ENCODE results near the gene ZBTB47. TPM values are rescaled to one million over a fixed set of nuclear protein-coding genes. Genes with fewer than 3 reads are reported as not detected.

ZBTB47 gene
- polyA plus RNA-seq, 3 donors: 10.5 to 82.4 (median 28.1) TPM

DNA sequence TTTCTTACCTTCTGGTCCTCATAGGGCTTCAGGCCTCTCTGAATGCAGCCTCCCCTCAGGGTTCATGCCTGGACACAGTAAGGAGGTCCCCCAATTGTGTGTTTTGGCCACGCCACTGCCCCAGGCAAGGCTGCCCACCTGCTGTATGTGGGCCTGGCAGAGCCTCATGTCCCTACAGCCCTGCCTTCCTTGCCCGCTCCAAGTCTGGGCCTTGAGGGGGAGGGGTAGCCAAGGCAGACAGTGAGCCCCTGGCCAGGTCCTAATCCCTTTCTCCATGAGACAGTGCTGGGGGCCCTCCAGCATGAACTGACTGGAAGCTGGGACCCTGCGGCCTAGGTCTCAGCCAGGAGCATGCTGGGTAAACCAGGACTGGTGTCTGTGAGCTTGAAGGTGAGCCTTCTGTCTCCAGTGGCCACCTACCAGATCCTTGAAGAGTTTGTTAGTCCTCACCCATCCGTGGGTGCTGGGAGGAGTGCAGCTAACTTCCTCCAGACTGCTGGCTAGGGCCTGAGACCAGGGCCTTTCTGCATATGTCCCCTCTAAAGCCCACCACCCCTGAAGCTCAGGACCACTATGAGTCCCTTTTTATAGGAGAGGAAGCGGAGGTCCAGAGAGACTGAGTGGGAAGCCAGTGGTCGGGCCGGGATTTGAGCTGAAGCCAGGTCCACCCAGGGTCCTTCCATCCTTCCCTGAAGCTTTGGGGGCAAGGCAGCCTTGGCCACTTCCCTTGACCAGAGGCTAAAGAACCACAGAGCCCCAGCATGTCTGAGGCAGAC, 8.7 kb downstream of the ZBTB47 start:
- H3K27ac ChIP-seq (ENCODE audit: low read depth, low read length): no peak overlapping the region
- WGBS, 3 donors: 80 to 84% (median 83%) methylated on average over 7 of the region's 7 CpGs

DNA sequence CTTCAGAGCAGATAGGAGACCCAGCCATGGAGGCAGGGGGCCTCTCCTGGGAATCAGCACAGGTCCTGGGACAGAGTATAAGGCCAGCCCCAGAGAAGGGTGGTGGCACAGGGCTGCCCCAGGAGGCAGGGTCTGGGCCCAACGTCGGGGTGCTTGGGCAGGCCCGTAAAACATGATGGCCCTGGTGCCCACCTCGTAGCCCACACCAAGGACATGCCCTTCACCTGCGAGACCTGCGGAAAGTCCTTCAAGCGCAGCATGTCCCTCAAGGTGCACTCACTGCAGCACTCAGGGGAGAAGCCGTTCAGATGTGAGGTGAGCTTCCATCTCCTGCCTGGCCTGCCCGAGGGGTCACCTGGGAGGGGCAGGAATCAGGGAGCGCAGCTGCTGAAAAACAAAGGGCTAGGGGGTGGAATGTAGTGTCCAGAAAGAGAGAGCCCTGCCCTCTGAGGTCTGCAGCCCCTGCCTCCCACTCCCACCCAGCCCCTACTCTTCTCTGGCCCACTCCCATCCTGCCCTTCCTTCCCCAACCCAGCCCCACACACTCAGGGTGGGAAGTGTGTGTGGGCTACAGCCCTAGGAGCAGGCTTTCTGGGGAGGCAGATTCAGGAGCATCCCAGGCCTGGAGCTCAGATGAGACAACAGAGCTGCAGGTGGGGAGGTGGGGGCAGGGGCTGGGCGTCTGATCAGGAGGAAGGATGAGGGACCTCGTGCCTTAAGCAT, 9.5 kb downstream of the ZBTB47 start:
- H3K27ac ChIP-seq (ENCODE audit: low read depth, low read length): no peak overlapping the region
- WGBS, 3 donors: 85 to 90% (median 89%) methylated on average over 12 of the region's 12 CpGs

DNA sequence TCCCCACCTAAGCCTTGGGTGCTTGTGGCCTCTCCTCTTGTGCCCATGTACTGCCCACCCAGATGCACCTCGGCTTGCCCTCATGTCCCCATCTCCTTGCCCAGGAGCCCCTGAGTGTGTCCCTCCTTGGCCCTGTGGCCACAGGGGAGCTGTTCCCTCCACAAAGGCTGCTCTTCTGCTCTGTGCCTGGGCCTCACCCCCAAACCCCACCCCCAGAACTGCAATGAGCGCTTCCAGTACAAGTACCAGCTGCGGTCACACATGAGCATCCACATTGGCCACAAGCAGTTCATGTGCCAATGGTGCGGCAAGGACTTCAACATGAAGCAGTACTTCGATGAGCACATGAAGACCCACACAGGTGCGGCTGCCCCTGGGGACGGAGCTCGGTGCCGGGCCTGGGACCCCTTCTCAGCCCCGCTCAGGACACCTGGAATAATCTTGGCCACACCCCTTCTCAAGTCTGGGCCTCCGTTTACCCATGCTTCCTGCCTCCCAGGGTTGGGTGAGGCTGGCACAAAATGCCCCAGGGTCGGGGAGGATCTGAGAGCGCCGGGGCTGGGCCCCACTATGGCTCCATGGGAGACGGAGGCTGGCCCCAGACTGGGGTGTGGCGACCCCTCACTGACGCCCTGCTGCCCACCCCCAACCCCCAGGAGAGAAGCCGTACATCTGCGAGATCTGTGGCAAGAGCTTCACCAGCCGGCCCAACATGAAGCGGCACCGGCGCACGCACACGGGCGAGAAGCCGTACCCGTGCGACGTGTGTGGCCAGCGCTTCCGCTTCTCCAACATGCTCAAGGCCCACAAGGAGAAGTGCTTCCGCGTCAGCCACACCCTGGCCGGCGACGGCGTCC, 10.3 kb downstream of the ZBTB47 start:
- H3K27ac ChIP-seq (ENCODE audit: low read depth, low read length): no peak overlapping the region
- WGBS, 3 donors: 78 to 91% (median 79%) methylated on average over 35 to 38 of the region's 38 CpGs

DNA sequence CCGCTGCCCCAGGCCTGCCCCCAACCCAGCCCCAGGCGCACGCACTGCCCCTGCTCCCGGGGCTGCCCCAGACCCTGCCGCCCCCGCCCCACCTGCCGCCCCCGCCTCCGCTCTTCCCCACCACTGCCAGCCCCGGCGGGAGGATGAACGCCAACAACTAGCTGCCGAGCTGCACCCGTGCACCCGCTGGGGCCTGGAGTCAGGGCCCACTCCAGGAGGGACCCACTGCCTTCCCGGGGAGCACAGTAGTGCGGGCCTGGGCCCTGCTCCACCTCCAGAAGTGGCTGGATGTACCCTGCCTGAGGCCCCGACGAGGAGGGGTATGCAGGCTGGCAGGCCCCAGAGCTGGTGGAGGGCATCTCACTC, 10.9 kb downstream of the ZBTB47 start:
- no peak overlapping the region for H3K27ac ChIP-seq (ENCODE audit: low read depth, low read length)
- 81 to 89% (median 82%) methylated on average over 19 of the region's 19 CpGs for WGBS, 3 donors

DNA sequence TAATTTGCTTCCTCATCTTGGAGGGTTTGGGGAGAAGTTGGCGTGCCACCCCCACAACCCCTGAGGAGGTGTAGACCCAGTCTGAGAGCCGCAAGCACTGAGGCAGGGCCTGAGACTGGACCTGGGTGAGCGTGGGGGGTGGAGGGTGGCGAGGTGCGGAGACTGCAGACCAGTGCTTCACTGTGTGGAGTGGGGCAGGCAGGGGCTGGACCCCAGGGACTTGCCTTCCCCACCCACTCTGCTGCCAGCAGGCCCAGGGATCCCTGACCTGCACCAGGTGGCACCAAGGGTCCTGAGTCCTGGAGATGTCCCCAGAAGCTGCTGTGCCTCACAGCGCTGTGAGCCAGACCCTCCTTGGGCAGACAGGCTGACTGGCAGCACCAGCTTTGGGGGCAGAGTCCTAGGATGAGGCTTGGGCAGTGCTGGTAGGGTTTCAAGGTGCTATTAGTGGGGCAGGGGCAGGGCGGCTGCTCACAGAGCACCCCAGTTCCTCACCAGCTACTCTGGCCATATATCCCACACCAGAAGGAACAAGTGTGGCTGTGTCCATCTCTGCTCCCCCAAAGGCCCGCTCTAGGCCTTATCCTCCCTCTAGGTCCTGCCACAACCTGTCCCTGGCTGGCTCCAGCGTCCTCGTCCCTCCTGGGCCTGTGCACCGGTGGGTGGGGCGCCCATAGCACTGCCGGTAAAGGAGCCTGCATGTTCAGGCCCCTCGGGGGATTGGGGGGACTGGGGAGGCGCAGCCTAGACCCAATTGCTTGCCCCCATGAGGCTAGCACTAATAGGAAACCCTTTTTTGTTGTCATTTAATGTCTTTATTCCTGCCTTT, 11.8 kb downstream of the ZBTB47 start:
- WGBS, 3 donors: 82 to 88% (median 86%) methylated on average over 13 to 15 of the region's 15 CpGs

DNA sequence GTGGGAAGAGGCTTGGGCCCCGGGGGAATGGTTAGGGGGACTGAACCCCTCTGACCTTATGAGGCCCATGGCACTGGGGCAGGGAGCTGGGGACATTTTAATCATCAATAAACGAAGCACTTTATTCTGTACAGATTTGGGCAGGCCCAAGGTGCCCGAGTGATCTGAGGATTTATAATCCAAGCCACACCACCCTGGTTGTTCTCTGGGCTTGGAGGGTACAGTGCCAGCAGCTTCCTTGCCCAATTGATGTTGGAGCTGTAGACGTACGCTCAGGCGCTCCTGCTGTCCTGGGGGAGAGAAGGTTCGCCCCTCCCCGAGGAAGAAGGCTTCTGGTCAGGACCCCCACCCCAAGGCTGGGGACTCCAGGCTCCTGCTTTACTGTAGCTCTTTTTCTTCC, 12.5 kb downstream of the ZBTB47 start:
- H3K27ac ChIP-seq (ENCODE audit: low read depth, low read length): no peak overlapping the region
- 68 to 77% (median 77%) methylated on average over 8 of the region's 8 CpGs for WGBS, 3 donors

More for the DNA sequence above, 11.8 kb downstream of the ZBTB47 start:
- H3K27ac ChIP-seq (ENCODE audit: low read depth, low read length): no peak overlapping the region

DNA sequence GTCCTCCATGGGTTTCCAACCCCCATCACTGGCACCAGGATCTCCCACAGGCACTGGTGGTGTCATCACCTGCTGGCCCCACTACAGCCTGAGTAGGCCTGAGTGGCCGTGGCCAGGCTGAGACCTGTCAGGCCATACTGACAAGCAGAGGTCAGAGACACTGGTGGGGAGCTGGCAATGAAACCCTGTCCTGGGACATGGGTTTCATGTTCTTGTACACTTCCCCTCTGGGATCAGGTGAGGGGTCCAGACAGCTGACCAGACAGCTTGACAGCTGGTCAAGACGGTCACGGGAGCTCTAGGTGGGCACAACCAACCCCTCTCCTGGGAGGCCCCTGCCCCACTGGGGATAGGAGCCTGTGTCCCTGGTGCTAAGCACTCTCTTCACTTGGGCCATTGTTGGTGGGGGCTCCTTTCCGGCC, 13.1 kb downstream of the ZBTB47 start:
- WGBS, 3 donors: 61 to 70% (median 68%) methylated on average over 4 of the region's 4 CpGs
- H3K27ac ChIP-seq (ENCODE audit: low read depth, low read length): no peak overlapping the region

DNA sequence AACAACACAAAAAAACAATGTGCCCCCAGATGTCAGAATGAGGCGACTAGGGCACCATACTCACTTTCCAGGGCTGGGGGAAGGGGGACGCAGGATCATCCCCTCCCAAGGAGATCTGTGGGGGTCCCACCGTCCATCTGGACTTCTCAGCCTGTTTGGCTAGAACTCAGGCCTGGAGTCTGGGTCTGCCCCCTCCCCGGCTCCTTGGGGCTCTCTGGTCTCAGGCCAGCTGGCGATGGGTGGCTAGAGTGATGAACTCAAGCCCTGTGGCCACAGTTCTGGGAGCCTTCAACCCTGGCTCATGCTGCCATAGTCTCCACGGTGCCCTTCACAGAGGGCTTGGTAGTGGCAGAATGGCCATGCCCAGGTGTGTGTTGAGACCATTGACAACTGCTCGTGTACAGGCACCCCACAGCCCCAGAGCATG, 13.6 kb downstream of the ZBTB47 start:
- 62 to 74% (median 64%) methylated on average over 7 of the region's 7 CpGs for WGBS, 3 donors
- H3K27ac ChIP-seq (ENCODE audit: low read depth, low read length): no peak overlapping the region

DNA sequence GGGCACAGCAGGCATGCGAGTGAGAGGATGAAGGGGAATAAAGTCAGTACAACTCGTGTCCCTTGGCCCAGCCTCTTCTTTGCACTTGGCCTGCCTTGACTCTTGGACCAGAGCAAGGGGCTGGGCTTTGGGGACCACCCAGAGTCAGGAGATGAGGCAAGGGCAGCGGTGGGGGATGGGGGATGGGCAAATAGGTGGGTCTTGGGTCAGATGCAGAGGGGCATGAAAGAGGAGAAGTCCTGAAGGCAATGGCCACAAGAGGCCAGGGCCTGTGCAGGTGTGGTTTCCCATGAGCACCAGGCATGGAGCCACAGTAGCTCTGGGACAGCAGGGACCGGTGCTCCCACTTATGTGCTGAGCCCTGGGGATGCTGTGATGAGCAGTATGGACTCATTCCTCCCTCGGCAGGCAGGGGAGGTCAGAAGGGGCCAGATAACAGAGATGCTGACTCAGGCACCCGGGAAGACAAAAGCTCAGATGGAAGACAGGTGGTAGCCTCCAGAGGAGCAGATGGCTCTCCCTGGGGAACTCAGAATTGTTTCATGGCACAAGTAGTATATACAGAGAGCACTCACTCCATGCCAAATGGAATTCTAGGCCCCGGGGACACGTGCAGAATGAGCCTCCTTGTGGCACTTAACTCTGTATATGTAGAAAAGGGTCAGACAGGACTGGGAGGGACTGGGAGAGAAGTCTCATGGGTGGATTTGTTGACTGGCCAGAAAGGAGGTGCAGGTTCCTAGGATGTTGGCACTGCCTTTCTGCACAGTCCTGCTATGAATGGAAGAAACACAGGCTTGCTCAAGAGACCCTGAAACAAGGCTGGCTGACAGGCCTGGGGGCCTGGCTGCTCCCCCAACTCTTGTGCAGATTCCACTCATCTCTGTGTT, 14.3 kb downstream of the ZBTB47 start:
- WGBS, 3 donors: 48 to 54% (median 51%) methylated on average over 8 of the region's 8 CpGs
- no peak overlapping the region for H3K27ac ChIP-seq (ENCODE audit: low read depth, low read length)

DNA sequence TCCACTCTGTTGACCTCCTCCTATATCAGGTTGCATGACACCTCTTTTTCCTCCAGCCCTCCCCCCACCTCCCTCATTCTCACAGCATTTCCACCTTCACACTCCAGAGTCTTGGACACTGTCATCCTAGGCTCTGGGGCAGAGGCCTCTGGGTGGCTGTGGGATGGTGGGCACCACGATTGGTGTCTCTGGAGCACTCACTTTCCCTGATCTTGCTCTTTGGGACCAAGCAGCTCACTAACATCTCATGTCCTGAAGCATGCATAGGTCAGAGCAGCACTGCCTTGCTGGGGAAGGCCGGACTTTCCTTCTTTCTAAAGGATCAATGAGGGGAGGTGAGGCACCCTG, 14.9 kb downstream of the ZBTB47 start:
- 77 to 88% (median 87%) methylated on average over 2 of the region's 2 CpGs for WGBS, 3 donors
- H3K27ac ChIP-seq (ENCODE audit: low read depth, low read length): no peak overlapping the region

DNA sequence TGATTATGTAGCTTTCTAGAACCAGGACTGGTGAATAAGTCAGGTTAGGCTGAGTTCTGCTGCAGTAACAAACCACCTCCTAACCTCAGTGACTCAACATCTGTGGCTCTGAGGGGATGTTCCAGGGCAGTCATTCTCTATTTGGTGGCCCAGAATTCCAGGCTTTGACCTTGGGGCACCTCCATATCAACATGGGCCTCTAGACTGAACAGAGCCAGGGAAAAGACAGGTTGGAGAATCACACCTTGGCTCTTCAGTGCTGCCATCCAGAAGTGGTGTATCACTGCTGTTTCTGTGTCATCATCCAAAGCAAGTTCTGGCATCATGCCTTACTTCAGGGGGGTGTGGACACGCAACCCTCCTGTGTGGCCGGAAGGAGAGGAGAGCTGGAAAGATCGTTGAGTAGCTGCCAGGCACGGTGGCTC, 15.3 kb downstream of the ZBTB47 start:
- WGBS, 3 donors: 47 to 87% (median 59%) methylated on average over 4 of the region's 4 CpGs
- H3K27ac ChIP-seq (ENCODE audit: low read depth, low read length): no peak overlapping the region

DNA sequence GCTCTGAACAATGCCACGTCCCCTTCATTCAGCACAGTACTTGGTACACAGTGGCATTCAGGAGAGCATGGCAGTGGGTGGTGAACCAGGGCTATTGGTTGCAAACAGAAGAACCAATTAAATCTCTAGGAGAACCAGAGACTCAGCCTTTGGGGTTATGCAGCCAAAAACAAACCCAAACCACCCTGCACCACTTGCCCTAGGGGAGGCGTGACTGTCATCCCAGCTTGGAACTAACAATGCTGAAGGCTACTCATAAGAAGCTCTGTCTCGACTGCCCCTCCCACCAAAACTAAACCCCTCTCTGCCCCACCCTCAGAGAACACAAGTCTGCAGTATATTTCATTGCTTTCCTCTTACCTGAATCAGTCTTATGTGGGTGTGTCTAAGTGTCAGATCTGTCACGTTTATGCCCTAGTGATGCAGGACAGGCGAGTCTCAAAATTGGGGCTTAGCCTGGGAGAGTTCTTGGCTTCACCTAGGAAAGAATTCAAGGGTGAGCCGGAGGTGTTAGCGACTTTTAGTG, 16.6 kb downstream of the ZBTB47 start:
- no peak overlapping the region for H3K27ac ChIP-seq (ENCODE audit: low read depth, low read length)
- 75 to 85% (median 80%) methylated on average over 7 of the region's 7 CpGs for WGBS, 3 donors

DNA sequence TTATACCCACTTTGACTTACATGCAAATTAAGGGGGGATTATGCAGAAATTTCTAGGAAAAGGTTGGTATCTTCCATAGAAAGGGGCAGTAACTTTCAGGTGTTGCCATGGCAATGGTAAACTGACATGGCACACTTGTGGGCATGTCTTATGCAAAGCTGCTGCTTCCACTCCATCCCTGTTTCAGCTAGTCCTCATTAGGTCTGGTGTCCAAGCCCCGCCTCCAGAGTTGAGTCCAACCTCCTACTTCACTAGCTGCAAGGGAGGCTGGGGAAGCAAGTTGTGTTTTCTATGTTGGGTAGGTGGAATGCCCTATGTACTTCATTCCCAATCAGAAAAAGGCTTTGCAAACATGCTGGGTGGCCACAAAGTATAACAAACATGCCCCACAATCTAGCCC, 17.2 kb downstream of the ZBTB47 start:
- WGBS, 3 donors: 87 to 96% (median 92%) methylated on average over 1 of the region's 1 CpG
- H3K27ac ChIP-seq (ENCODE audit: low read depth, low read length): no peak overlapping the region

DNA sequence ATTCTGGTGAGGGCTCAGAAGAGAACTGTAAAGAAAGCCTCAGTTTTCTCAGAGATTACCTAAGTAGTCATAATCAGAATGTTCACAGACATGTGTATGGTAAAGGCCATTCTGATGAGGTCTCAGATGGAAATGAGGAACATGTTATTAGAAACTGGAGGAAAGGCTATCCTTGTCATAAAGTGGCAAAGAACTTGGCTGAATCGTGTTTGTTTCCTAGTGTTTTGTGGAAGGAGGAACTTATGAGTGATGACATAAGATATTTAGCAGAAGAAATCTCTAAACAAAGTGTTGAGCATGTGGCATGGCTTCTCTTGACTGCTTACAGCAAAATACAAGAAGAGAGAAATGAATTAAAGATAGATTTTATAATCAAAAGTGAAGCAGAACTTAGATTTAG, 19.0 kb downstream of the ZBTB47 start:
- no peak overlapping the region for H3K27ac ChIP-seq (ENCODE audit: low read depth, low read length)
- WGBS, 3 donors: 31 to 61% (median 42%) methylated on average over 1 of the region's 1 CpG

DNA sequence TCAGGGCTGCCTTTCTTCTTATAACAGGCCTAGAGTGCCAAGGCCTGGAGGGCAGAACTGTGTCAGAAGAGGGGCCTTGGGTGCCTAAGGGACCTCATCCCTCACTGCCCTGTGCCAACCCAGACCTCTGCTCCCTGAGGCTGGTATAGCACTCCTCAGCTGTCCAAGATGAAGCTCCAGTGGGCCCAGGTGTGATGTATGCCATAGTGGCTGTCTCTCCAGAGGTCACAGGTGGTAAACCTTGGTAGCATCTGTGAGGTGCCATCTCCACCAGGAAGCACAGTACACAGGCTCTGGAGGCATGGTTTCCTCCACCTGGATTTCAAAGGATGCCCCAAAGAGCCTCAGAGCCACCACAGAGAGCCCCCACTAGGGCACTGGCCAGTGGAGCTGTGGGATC, 19.6 kb downstream of the ZBTB47 start:
- H3K27ac ChIP-seq (ENCODE audit: low read depth, low read length): no peak overlapping the region

DNA sequence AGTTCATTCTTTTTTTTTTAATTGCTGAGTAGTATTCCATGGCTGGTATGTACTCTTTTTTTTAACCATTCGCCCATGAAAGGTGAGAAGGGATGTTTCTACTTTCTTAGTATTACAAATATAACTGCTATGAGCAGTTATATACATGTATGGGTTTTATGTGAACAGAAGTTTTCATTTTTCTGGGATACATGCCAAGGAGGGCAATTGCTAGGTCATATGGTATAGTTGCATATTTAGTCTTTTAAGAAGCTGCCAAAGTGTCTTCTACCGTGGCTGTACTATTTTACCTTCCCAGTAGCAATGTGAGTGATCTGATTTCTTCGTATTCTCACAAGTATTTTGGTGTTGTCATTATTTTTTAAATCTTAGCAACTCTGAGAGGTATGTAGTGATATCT, 20.6 kb downstream of the ZBTB47 start:
- no peak overlapping the region for H3K27ac ChIP-seq (ENCODE audit: low read depth, low read length)
- 52 to 61% (median 53%) methylated on average over 3 of the region's 3 CpGs for WGBS, 3 donors

DNA sequence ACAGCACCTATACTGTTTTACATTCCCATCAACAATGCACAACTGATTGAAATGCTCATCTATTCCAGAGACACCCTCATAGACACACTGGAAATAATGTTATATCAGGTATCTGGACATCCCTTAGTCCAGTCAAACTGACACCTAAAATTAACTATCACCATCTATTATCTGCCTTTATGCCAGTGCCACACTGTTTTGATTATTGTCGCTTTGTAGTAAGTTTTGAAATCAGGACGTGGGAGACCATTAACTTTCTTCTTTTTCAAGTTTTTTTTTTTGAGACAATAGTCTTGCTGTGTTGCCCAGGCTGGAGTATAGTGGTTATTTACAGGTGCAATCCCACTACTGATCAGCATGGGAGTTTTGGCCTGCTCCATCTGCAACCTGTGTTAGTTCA, 22.4 kb downstream of the ZBTB47 start:
- WGBS, 3 donors: 70 to 89% (median 86%) methylated on average over 2 of the region's 2 CpGs
- no peak overlapping the region for H3K27ac ChIP-seq (ENCODE audit: low read depth, low read length)

Measured in adipose tissue (tissue), 3 donors.